ENCODE results near the gene GALNT14. TPM values are rescaled to one million over a fixed set of nuclear protein-coding genes. Genes with fewer than 3 reads are reported as not detected.

Gene GALNT14, protein sequence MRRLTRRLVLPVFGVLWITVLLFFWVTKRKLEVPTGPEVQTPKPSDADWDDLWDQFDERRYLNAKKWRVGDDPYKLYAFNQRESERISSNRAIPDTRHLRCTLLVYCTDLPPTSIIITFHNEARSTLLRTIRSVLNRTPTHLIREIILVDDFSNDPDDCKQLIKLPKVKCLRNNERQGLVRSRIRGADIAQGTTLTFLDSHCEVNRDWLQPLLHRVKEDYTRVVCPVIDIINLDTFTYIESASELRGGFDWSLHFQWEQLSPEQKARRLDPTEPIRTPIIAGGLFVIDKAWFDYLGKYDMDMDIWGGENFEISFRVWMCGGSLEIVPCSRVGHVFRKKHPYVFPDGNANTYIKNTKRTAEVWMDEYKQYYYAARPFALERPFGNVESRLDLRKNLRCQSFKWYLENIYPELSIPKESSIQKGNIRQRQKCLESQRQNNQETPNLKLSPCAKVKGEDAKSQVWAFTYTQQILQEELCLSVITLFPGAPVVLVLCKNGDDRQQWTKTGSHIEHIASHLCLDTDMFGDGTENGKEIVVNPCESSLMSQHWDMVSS
- not detected in 2 replicates for total RNA-seq

DNA sequence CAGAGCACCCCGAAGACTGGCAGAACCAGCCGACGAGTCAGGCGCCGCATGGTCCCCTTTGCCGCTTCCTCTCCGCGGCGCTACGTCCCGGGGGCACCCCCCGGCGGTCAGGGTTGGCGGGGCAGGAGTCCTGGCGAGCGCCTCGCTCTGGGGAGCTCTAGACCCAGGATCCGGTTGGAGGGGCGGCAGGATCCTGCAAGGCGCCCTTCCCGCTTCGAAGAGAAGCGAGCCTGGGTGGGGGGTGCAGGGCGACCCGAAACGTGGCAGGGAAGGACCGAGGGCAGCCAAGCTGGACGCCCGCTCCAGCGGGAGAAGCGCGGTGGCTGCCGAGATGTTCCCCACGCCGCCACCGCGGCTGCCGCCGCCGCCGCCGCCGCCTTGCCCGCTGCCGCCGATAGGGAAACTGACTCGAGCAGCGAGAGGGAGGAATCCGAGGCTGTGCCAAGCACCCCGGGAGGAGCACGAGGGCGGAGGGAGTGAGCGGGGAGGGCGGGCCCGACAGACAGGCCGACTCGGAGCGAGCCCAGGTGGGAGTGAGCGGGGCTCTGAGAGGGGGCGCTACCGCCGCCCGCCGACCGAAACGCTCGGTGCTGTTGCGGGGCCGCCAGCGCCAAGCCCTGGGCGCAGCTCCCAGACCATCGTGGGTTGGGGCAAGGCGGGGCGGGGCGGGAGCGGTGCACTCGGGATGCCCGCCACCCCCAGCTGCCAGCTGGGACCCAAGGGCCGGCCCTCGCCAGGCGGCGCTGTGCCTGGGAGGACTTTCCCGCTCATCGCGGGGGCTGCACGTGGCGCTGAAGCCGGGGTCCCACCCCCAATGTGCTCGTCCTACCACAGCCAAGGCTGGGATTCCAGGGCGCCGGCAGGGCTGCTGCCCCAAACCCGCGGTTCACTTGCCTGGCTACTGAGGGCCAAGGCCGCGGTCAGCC, at the start of gene GALNT14:
GALNT14 (minus strand) TSS at position 404 of the 926 bp plus-strand sequence; CDS start at position 50, 354 bp downstream.

Other genes with a start within 250 kb of the GALNT14 start
- gene CAPN14, start 79.1 kb upstream of the GALNT14 start, total RNA-seq: under 0.01 and 0.09 TPM in 2 replicates
- gene EHD3, start 95.7 kb upstream of the GALNT14 start, total RNA-seq: 14.2 and 15.0 TPM in 2 replicates